ENCODE results near the gene RGS3.

DNA sequence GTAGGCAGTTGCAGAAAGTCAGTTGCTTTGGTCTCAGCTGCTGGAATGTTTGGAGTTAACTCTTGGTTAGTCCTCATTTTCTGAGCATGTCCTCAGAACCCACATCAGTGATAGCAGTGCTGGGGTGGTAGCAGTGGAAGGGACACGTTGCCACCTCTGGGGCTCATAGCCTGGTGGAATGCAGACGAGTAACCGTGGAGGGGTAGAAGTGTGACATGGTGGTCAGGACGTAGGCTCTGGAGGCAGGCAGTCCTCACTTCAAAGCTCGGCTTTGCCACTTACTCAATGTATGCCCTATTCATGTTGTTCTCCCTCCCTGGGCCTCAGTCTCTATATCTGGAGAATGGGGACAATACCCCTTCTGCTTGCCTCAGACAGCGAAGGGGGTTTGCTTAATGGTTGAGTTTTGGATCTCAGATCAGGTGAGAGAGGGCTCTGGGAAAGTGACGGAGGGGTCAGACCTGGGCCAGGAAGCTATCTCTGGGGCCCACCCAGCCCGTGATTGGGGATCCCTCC lies 62.8 kb downstream of the RGS3 start:
- TF ChIP-seq, protein P1, sequence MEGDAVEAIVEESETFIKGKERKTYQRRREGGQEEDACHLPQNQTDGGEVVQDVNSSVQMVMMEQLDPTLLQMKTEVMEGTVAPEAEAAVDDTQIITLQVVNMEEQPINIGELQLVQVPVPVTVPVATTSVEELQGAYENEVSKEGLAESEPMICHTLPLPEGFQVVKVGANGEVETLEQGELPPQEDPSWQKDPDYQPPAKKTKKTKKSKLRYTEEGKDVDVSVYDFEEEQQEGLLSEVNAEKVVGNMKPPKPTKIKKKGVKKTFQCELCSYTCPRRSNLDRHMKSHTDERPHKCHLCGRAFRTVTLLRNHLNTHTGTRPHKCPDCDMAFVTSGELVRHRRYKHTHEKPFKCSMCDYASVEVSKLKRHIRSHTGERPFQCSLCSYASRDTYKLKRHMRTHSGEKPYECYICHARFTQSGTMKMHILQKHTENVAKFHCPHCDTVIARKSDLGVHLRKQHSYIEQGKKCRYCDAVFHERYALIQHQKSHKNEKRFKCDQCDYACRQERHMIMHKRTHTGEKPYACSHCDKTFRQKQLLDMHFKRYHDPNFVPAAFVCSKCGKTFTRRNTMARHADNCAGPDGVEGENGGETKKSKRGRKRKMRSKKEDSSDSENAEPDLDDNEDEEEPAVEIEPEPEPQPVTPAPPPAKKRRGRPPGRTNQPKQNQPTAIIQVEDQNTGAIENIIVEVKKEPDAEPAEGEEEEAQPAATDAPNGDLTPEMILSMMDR (IDR thresholded peaks at IDR 0.05) = no peak
- TF ChIP-seq POLR2A (IDR thresholded peaks at IDR 0.05) = no peak
- no peak for TF ChIP-seq POLR2AphosphoS5 (IDR thresholded peaks at IDR 0.05)
